ENCODE results near the gene MAGEE2.
A peak's percentile ranks its signal among the peaks of the same experiment; 100 is the strongest.
"Not testable (repeated sequence)": the region's sequence is repeated elsewhere in the genome, so short reads cannot be mapped to it uniquely, and the experiment has no call there.

Gene MAGEE2, protein sequence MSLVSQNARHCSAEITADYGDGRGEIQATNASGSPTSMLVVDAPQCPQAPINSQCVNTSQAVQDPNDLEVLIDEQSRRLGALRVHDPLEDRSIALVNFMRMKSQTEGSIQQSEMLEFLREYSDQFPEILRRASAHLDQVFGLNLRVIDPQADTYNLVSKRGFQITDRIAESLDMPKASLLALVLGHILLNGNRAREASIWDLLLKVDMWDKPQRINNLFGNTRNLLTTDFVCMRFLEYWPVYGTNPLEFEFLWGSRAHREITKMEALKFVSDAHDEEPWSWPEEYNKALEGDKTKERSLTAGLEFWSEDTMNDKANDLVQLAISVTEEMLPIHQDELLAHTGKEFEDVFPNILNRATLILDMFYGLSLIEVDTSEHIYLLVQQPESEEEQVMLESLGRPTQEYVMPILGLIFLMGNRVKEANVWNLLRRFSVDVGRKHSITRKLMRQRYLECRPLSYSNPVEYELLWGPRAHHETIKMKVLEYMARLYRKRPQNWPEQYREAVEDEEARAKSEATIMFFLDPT

DNA sequence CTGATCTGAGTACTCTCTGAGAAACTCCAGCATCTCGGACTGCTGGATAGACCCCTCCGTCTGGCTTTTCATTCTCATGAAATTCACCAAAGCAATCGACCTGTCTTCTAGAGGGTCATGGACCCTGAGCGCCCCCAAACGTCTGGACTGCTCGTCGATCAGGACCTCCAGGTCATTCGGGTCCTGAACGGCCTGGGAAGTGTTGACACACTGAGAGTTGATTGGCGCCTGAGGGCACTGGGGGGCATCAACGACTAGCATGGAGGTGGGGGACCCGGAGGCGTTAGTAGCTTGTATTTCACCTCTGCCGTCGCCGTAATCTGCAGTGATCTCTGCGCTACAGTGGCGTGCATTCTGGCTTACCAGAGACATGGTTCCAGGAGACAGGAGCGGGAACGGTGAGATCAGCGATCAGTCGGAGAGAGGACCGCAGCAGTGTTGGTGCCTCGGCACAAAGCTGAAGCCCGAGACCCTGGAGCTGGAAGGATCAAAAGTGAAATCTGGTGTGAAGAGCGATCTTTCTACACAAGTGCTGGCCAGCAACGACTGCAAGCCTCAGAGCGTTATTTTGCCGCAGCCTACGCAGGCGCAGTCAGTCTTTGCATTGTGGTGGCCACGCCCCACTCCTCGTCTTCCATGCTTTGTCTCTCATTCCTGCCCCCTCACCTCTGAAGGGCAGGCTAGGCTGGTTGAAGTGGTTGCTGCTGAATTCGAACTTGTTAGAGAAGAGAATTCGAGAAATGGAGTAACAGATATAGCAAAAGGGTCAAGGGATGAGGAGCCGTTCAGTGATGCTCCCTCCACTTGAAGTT, at the start of gene MAGEE2:
MAGEE2 (minus strand) TSS at position 575 of the 812 bp plus-strand sequence; CDS start at position 372, 203 bp downstream.
- peak; percentile 0 for DNase-seq (ENCODE audit: low read depth)

DNA sequence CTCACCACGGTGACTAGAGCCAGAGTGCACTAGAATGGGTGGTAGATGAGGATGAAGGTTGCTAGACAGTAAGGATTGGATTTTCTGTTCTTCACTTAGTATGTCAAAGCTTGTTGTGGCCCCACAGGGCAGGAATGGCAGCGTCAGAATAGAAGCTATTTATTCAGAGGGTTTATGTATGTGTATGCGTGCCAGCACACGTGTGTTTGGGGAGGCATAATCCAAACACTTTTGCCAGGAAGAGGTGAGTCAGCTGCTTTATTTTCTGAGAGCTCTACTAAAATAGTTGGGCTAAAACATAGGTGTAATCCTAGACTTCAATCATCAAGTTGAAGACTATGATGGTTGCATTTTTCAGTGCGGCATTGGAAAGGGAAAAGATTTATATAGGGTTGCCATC, 1.2 kb upstream of the MAGEE2 start:
- DNase-seq (ENCODE audit: low read depth), result no peak

DNA sequence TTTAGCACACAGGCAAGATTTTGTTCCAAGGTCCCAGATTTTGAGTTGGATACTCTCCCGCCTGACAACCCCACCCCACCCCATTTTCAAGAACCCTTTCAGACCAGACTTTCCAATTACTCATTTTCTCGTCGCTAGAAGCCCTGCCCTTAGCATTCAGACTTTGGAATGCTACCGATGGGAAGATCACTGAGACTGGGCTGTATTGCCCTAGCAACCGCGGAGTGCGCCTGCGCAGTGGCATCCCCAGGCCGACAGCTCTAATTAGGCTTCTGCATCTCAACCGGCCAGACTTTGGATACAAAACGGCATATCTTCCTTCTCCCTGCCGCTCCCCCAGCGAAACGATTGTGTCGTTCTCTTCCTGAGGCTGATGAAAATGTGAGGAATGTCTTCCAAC, 3.4 kb downstream of the MAGEE2 start:
- DNase-seq (ENCODE audit: low read depth), result no peak

DNA sequence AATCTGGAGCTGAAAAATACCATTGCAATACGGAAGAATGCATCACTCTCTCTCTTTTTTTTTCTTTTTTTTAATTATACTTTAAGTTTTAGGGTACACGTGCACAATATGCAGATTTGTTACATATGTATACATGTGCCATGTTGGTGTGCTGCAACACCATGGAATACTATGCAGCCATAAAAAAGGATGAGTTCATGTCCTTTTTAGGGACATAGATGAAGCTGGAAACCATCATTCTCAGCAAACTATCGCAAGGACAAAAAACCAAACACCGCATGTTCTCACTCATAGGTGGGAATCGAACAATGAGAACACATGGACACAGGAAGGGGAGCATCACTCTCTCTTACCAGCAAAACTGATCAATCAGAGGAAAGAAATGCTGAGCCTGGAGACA, 17.0 kb downstream of the MAGEE2 start:
- DNase-seq (ENCODE audit: low read depth), result not testable (repeated sequence)

DNA sequence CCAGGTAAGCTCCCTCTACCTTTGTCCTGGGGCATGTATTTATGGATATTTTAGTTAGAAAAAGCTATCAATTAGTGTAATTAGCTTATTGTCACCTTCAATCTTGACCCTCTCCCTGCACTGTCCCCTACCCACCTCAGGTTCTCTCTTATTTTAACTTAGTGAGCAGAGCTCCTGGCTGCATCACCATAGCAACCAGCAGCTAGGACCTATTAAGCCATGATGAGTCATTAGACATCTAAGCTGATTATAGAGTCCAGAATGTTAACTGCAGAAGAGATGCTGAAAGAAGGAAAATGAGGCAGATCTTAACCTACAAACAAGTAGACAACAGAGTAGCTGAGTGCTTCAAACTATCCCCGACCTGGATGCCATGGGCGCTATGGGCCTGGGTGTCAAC, 36.6 kb downstream of the MAGEE2 start:
- no peak for DNase-seq (ENCODE audit: low read depth)

DNA sequence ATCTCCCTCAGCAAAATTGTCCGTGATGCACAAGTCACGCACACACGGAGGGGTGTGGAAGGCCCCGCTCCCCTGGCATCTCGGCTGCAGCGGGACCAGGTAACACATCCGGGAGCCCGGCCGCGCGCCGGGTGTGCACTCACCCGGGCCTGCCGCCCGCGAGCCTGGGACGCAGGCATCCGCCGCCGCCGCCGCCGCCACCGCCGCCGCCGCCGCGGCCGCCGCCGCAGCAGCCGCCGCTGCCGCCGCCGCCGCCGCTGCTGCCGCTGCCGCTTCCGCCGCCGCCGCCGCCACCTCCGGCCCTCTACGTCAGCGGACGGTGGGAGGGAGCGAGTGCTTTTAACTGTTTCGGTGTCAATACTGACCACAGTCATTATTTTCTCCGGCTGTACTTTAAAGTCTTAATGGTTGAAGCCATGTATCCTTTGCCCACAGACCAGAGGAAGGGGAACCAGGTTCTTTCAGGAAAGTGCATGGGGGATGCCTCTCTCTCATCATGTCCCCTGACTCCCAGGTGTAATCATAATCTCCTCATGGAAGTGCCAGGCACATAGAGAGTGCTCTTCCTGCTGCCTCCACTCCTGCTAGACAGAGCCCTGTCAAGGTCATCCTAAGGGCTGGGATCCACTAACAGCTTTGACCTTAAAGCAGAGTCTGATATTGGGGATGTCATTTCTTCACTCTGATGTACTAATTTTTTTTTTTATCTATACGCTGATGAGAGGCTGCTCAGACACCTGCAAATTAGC, 38.0 kb downstream of the MAGEE2 start:
- peak; percentile 6 for DNase-seq (ENCODE audit: low read depth)
